C4-2B (cell line): Measurements from ENCODE around the gene REEP1.
A peak's percentile ranks its signal among the peaks of the same experiment; 100 is the strongest.
"Not testable (repeated sequence)": the region's sequence is repeated elsewhere in the genome, so short reads cannot be mapped to it uniquely, and the experiment has no call there.

ENCODE experiments used
- H3K27ac ChIP-seq: fragments of 450-650 bp; 2 replicates; pipeline ENCODE4 v1.5.1; 2017
- CTCF ChIP-seq: fragments of 450-650 bp; conservative IDR thresholded peaks from 2 replicates; pipeline ENCODE4 v1.5.1; 2017; ENCODE audit warnings: mild to moderate bottlenecking
- ZFX ChIP-seq: fragments of 450-650 bp; IDR thresholded peaks from 2 replicates; pipeline ENCODE4 v1.6.1; 2017

Gene REEP1

DNA sequence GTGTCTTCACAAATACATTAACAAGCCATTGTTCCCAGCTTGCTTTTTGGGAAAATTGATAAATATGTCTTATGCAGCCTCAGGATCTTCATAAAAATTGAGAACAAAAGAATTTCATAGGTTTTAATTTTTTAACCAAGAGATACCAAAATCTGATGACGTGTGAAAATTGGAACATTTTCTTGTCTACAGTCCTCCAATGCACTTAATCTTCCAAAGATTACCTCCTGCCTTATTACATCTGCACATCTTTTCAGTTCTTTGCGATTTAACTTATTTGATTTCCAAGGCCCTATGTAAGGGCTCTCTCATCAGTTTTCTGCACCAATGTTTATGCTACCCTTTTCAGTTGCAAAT, 135.1 kb downstream of the REEP1 start:
- no peak for TF ChIP-seq ZFX
- TF ChIP-seq CTCF = no peak
- no peak overlapping the region for H3K27ac ChIP-seq

DNA sequence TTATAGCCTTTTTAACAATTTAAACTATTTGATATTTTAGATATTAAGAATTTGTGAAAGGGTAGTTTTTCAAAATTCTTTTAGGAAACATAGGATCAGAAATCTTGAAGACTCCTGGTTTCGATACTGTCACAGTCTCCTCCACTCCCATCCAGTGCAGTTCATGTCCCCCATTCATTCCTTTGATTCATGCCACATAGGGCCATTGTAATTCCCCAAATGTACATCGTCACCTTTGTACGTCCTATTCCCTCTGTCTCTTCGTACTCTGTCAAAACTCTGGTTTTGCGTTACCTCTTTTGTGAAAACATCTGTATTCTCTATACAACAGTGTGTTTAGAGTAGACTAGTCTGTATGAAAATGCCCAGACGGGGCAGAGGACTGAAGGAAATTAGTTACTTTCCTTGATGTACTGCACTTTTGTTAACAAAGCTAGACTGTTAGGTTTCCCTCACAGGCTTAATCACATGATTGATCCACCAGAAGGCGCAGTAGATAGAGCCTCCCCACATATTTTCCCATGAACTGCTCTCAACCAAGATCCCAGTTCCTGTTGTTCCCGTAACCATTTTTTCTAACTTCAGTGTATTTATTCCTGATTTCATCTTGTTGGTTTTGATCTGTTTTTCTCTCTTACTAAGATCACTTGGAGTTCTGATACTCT, 135.6 kb downstream of the REEP1 start:
- TF ChIP-seq CTCF (no peak), ZFX (no peak)
- no peak overlapping the region for H3K27ac ChIP-seq

DNA sequence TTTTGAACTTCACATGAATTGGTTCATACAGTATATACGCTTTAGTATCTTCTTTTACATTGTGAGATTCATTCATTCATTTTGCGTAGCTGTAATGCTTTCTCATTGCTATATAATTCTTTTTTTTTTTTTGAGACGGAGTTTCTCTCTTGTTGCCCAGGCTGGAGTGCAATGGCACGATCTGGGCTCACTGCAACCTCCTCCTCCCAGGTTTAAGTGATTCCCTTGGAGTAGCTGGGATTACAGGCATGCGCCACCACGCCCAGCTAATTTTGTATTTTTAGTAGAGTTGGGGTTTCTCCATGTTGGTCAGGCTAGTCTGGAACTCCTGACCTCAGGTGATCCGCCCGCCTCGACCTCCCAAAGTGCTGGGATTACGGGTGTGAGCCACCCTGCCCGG, 136.9 kb downstream of the REEP1 start:
- not testable (repeated sequence) for H3K27ac ChIP-seq

- H3K27ac ChIP-seq = peak overlapping the region; percentile 88
- TF ChIP-seq ZFX = no peak
These were observed 137.6 kb downstream of the REEP1 start for GRCh38 chr2:86199834-86200177.

DNA sequence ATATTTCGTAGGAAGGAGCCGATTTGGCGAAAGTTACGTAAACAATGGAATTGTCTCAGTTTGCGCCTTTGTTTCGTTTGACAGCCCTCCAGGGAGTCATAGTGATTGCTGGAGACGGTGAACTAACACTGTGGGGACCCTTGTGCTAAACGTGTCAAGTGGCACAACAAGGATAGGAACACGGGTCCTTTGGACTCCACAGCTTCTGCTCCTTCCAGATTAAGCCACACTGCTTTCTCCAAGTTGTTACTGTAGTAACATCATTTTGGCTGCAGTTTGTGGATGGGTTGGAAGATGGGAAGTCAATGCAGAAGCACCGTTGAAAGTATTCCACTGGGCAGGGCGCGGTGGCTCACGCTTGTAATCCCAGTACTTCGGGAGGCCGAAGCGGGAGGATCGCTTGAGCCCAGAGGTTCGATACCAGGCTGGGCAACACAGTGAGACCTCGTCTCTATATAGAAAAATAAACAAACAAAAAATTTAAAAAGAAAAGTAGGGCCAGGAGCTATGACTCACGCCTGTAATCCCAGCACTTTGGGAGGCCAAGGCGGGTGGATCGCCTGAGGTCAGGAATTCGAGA, 141.5 kb downstream of the REEP1 start:
- peak overlapping the region; percentile 87 for H3K27ac ChIP-seq
- TF ChIP-seq ZFX (no peak), CTCF (no peak)

GRCh38 chr2:86195055-86195807, 142.2 kb downstream of the REEP1 start, which contains the start of gene IMMT:
Gene IMMT, minus strand, starts transcription at chr2:86195462. Its CDS starts 80 bp downstream, at chr2:86195382.
- peak within 1 kb of the TSS; percentile 87 for H3K27ac ChIP-seq
- TF ChIP-seq CTCF (no peak), ZFX (peak; percentile 46; the same call in 1 of the 2 replicates)

GRCh38 chr2:86194751-86195054, 142.7 kb downstream of the REEP1 start:
- TF ChIP-seq ZFX (no peak), CTCF (no peak)
- H3K27ac ChIP-seq = peak overlapping the region; percentile 87

DNA sequence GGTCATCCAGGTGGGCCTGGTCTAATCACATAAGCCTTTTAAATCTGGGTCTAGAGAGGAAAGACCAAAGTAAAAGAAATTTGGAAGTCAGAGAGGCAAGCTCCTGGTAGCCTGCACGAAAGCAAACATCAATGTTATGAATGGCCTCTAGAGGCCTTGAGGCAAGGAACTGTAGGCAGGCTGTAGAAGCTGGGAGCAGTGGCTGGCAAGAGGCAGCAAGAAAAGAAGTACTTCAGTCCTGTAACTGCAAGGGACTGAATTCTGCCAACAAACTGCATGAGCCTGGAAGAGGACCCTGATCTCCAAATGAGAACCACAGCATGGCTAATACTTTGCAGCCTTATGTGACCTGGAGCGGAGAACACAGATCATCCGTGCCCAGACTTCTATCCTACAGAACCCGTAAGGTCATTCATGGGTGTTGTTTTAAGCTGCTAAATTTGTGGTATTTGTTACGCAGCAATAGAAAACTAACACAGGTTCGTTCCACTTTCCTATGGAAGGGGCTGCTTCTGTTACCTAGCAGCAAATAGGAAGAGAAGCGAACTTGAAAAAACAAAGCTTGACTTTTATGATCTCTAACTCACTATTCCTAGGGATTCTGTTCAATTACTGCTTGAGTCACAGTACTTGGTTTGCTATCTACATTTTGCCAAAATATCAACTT, 143.4 kb downstream of the REEP1 start:
- peak overlapping the region; percentile 87; the same call in 1 of the 2 replicates for H3K27ac ChIP-seq
- TF ChIP-seq ZFX = no peak
- no peak for TF ChIP-seq CTCF
